GM18499 (cell line): ENCODE measurements around the gene MAP3K6.
A peak's percentile ranks its signal among the peaks of the same experiment; 100 is the strongest.

Experiments
- ATAC-seq: cut with Tn5 transposase; IDR thresholded peaks from one replicate; pipeline ENCODE4 v1.9.1; 2021; ENCODE audit warnings: moderate number of reproducible peaks; ENCODE audit not compliant: insufficient read depth, unreplicated experiment

MAP3K6 gene

DNA sequence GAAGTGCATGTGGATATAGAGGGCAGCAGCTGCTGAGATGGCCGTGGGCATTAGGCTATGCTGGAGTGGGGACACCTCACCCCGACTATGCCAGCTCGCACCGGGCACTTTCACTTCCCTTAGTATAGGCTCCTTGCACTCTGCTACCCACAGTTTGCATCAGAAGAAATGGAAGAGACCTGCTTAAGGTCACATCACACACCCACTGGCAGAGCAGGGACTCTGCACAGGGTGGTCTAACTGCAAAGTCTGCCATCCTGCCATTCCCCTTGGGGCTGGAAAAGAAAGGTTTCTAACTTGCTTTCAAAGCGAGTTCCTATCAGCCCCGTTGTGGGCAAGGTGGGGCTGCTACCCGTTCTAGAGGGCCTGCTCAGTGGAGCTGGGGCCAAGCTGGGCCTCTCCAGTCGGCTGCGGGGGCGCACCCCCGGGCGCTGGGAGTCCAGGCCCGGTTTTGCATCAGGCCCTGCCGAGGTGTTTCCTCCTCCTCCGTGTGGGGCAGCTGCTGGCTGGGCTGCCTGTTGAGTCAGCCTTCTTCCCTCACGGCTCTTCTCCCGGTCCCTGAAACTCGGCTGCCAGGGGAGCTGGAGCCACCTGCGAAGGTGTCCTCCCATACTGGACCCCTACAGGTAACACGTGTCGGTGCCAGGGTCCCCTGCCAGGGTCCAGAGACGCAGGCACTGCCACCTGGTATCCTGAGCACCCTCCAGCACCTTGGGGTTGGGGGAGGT is 25.1 kb downstream of the MAP3K6 start, which contains the start of gene SYTL1:
Gene SYTL1 (plus strand): TSS at position 498 of the 728 bp plus-strand sequence. CDS start 3,313 bp downstream, outside the sequence.
- no peak for ATAC-seq

- ATAC-seq: no peak
These were observed 27.5 kb downstream of the MAP3K6 start for GRCh38 chr1:27339213-27339612.

DNA sequence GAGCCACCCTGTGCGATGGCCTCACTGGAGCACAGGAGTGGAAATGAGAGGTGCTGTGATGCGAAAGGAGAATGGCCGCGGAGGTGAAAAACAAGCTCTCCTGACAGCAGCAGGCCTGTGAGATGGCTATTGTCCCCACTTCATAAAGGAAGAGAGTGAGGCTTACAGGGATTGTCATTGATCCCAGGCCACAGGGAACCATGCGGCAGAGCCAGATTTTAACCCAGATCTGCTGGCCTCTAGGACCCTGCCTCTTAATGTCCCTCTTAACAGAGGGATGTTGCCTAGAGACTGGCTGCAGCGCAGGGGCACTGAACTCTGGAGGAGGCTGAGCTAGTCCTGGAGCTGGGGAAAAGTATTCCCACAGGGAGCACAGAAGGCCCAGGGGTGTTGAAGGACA is 28.0 kb downstream of the MAP3K6 start:
- no peak for ATAC-seq

GRCh38 chr1:27336756-27337155 is 30.0 kb downstream of the MAP3K6 start:
- ATAC-seq: no peak

DNA sequence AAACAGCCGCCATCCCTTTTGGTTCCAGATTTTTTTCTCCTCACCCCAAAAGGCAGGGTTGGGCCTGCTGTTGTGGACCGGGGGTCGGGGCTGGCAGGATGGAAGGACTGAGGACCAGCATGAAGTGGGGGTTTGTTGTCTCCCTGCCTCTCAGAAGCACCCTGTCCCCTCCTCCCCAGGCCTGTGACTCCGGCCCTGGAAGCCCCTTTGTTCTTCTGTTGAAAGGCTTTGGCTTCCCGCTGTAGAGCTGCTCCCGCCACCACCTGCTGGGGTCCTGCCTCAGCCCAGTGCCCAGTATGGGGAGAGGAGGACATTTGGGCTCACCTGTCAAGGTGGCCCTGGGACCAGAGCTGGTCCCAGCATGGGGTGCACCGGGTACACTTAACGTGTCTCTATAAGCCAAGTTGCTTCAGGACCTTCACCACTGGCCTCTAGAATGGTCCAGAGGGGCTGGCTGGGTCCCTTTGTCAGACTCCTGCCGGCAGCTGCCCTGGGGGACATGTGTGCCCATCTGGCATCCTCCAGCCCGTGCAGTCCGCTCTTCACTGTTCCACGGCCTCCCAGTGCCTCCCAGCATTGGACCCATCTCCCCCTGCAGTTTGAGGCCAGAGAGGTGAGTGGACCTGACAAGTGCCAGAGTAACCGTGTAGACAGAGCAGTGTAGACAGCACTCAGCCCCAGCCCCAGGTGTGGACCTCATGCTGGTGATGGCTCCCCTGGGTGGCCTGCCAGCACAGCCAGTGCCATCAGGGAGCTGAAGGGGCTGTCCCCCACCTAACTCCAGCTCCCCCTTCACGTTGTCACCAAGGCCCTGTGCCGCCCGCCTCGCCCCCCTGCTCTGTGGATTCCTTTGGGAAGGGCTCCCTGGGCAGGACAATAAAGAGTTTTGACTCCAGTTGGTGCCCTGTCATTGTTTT is 31.0 kb downstream of the MAP3K6 start:
- ATAC-seq: no peak

GRCh38 chr1:27333717-27334279 is 33.0 kb downstream of the MAP3K6 start:
- ATAC-seq: no peak

- no peak for ATAC-seq
These were observed 34.1 kb downstream of the MAP3K6 start for GRCh38 chr1:27332536-27333281.

GRCh38 chr1:27331922-27332321 is 34.8 kb downstream of the MAP3K6 start:
- ATAC-seq: no peak

DNA sequence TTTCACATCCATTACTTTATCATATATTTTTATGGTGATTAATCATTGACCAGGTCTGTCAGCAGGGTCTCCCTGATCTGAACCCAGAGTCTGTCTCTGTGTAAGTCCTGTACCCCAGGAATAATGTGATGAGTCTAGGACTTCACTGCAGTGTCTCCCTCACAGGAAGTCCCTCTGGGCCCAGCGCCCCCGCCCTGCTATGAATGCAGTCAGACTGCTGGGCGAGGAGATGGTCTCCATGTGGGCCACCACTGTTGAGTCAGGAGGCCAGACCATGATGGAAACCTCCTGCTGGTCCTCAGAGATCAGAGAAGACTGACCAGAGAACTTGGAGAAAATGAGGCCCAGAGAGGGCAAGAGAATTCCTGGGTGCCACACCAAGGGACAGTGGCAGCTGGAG is 35.3 kb downstream of the MAP3K6 start:
- ATAC-seq: no peak

DNA sequence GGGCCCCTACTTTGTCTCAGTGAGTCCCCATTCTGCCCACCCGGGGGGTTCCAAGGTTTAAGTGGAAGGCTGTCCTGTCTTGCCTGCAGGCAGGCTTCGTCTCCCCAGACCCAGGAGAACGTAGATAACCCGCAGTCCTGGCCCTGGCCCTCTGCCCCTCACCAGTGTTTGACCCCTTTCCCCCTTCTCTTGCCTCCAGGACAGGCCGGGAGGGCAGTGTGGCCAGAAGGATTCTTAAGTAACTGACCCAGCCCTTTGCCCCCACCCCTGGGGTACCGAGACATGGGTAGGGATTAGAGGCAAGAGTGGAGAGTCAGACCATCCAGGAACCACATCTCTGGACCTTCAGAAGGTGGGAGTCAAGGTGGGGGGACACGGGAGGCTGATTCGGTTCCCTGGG is 36.0 kb downstream of the MAP3K6 start:
- ATAC-seq: no peak

GRCh38 chr1:27327964-27328363 is 38.8 kb downstream of the MAP3K6 start:
- no peak for ATAC-seq

GRCh38 chr1:27325286-27325685 is 41.5 kb downstream of the MAP3K6 start:
- ATAC-seq: no peak

DNA sequence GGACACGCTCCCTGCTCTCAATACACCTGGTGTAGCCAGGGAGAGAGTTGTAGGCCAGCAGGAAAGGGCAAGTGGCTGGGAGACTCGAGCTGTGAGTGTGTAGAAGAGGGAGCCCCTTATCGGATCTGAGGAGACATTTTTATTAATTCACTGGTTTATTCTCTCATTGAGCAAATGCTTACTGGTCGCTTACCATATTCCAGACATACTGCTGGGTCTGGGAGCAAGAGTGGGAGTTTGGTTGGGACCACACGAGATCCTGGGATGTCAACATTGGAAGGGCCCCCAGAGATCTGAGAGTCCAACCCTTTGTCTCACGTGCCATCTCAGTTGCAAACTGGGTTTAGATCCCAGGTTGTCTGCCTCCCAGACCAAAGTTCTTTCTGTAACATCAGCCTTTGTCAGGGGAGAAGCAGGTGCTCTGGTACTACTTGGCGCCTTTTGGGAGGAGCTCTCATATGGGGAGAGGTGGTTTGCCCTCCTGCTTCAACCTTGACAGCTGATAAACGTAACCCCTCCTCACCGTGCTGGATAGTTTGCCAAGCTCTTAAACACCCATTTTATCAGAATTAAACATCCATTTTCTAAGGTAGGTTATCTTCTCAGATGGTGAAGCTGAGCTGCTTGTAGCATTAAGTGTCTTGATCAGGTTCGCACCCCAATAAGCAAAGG is 44.1 kb downstream of the MAP3K6 start:
- ATAC-seq: no peak

DNA sequence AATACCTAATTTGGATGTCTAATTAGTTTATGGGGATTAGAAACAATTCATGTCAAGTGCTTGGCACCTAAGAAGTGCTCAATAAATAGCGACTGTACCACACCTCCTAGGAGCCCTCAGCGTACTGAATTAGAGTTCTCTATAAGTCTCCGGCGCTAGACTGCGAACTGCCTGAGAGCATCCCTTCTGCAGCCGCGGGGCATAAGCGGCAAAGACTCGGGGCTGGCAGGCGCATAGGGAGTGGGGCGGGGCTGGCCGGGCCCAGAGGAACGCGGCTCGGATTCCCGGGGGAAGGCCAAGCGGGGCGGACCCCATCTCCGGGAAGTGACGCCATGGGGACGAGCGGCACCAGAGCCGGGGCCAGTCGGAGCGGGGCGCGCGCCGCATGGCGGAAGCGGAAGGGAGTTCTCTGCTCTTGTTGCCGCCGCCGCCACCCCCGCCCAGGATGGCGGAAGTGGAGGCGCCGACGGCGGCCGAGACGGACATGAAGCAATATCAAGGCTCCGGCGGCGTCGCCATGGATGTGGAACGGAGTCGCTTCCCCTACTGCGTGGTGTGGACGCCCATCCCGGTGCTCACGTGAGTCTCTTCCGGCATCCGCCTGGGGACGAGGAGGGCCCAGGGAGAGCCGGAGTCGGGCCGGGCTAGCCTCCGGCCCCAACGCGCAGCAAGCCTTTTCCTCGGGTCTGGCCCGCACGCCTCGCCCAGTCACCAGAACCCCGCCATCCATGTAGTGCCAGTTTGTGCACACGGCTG is 44.8 kb downstream of the MAP3K6 start, which contains the start of gene TMEM222:
Gene TMEM222 (plus strand): TSS at position 351 of the 756 bp plus-strand sequence. CDS start 35 bp downstream, at position 386.
- peak; percentile 65 for ATAC-seq

- ATAC-seq: no peak
These were observed 48.2 kb downstream of the MAP3K6 start for GRCh38 chr1:27318596-27318995.

DNA sequence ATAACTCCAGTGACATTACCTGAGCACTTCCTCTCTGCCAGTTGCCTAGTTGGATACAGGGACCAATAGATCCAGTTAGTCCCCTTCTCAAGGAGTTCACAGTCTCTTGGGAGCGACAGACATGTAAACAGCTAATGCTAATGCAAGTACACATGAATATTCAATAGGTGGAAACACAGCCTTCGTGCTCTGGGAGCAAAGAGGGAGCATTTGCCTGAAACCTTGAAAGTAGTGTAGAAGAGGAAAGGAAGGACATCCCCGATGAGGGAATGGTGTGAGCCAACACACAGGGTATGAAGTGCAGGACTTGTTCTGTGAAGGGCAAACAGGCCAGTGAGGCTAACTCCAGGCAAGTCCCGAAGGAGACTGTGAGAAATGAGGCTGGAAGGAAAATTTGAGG is 48.6 kb downstream of the MAP3K6 start:
- no peak for ATAC-seq

DNA sequence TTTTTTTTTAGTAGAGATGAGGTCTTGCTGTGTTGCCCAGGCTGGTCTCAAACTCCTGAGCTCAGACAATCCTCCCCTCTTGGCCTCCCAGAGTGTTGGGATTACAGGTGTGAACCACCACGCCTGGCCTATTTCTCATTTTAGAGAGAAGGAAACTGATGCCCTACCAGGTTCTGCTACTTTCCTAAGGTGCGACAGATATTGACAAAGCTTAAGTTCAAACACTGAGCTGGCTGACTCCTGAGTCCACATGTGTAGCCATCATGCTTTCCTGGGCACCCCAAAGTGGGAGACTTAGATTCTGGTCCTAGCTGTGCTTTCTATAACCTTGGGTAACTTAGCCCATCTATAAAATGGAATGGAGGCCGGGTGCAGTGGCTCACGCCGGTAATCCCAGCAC is 49.9 kb downstream of the MAP3K6 start:
- ATAC-seq: no peak

DNA sequence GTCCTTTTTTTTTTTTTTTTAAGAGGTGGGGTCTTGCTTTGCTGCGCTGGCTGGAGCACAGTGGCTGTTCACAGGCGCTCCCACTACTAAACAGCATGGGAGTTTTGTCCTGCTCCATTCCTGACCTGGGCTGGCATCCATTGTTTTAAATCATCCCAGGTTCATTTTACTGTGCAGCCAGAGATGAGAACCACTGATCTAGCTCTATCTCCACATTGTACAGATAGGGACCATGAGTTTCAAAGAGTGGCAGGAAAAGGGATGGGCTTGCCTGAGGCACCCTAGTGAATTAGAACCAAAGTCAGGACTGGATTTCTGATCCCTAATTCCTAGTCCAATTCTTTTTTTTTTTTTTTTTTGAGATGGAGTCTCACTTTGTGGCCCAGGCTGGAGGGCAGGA is 52.0 kb downstream of the MAP3K6 start:
- ATAC-seq: no peak

- ATAC-seq: no peak
These were observed 52.6 kb downstream of the MAP3K6 start for GRCh38 chr1:27314169-27314568.
